ENCODE data around the gene MBP.

MBP gene

GRCh38 chr18:77151033-77151771, 18.6 kb upstream of the MBP start:
- Histone ChIP-seq H3K27ac (ENCODE audit: low read depth, low read length, severe bottlenecking) (no peak overlapping the region), H3K36me3 (ENCODE audit: control insufficient read depth, insufficient read depth, low read length) (no peaks in the 10 kb centered on the region), H3K4me1 (ENCODE audit: control insufficient read depth, insufficient read depth, low read length, poor library complexity, severe bottlenecking) (no peaks in the 10 kb centered on the region), H3K9me3 (ENCODE audit: control insufficient read depth, low read length) (peaks cover 4% of the 10 kb centered on the region), H3K4me3 (ENCODE audit: extremely low read depth, insufficient read depth, low read length, poor library complexity, severe bottlenecking) (no peak overlapping the region)
- WGBS, 2 experiments (ENCODE audit: insufficient coverage in 2 of 2), result 96 to 100% methylated on average over 3 to 4 of the region's 8 CpGs

DNA sequence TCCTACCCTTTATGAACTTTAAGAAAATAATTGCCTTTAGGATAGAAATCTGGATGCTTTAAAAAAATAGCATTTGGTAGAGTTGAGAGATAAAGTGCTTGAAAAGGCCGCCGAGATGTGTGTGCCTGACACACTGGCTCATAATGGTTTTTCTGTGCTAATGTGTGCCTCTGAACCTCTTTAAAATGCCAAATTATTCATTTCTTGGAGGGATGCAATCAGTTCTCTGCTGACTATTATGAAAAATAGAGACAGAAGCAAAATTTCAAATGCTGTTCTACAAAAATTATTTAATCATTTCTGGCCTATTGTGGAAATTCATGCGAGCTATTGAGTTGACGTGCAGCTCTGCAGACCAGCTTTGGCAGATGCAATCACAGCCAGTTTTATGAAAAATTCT, 18.0 kb upstream of the MBP start:
- WGBS, 2 experiments (ENCODE audit: insufficient coverage in 2 of 2), result 92 to 93% methylated on average over 2 to 3 of the region's 4 CpGs
- H3K36me3 ChIP-seq (ENCODE audit: control insufficient read depth, insufficient read depth, low read length), result no peaks in the 10 kb centered on the region
- peaks cover 4% of the 10 kb centered on the region for H3K9me3 ChIP-seq (ENCODE audit: control insufficient read depth, low read length)
- no peak overlapping the region for H3K27ac ChIP-seq (ENCODE audit: low read depth, low read length, severe bottlenecking)
- H3K4me3 ChIP-seq (ENCODE audit: extremely low read depth, insufficient read depth, low read length, poor library complexity, severe bottlenecking), result no peak overlapping the region
- no peaks in the 10 kb centered on the region for H3K4me1 ChIP-seq (ENCODE audit: control insufficient read depth, insufficient read depth, low read length, poor library complexity, severe bottlenecking)

DNA sequence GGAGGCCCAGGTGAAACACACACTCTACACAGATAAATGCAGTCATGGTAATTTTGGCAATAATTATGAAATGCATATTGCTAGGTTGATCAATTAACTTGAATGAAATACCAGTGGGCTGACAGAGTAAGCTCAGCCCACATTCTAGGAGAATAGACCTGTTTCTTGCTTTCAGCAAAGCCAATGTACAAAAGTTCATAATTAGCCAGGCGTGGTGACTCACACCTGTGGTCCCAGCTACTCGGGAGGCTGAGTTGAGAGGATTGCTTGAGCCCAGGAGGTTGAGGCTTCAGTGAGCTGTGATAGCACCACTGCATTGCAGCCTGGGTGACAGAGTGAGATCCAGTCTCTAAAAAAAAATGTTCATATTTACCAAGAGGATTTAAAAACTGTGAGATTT, 15.7 kb upstream of the MBP start:
- H3K9me3 ChIP-seq (ENCODE audit: control insufficient read depth, low read length), result peaks cover 10% of the 10 kb centered on the region
- no peak overlapping the region for H3K27ac ChIP-seq (ENCODE audit: low read depth, low read length, severe bottlenecking)
- 45 to 63% methylated on average over 2 of the region's 2 CpGs for WGBS, 2 experiments (ENCODE audit: insufficient coverage in 2 of 2)
- H3K4me3 ChIP-seq (ENCODE audit: extremely low read depth, insufficient read depth, low read length, poor library complexity, severe bottlenecking), result no peak overlapping the region
- no peaks in the 10 kb centered on the region for H3K36me3 ChIP-seq (ENCODE audit: control insufficient read depth, insufficient read depth, low read length)
- H3K4me1 ChIP-seq (ENCODE audit: control insufficient read depth, insufficient read depth, low read length, poor library complexity, severe bottlenecking), result no peaks in the 10 kb centered on the region

DNA sequence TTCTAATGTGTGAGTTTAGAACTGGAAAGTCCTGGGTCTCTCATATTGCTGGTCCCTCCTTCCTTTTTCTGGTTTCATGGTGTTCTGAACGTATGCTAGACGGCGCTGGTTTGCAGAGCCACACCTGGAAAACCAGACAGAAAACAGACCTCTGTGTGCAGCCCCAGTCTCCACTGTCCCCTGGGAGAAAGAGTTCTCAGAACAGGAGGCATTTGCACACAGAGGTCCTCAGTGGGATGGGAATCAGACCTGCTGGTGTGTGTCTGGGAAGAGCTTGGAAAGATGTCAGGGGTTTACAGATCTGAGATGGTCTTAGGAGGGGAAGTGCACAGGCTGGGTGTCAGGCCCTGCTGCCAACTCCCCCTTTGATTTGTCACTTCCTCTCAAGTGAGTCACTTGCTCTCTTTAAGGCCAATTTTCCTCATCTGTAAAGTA, 14.9 kb upstream of the MBP start:
- WGBS, 2 experiments (ENCODE audit: insufficient coverage in 2 of 2), result 74 to 90% methylated on average over 3 of the region's 3 CpGs
- no peak overlapping the region for H3K27ac ChIP-seq (ENCODE audit: low read depth, low read length, severe bottlenecking)
- no peaks in the 10 kb centered on the region for H3K4me1 ChIP-seq (ENCODE audit: control insufficient read depth, insufficient read depth, low read length, poor library complexity, severe bottlenecking)

GRCh38 chr18:77146249-77147080, 13.9 kb upstream of the MBP start:
- 74 to 79% methylated on average over 12 to 13 of the region's 16 CpGs for WGBS, 2 experiments (ENCODE audit: insufficient coverage in 2 of 2)
- Histone ChIP-seq H3K27ac (ENCODE audit: low read depth, low read length, severe bottlenecking) (no peak overlapping the region), H3K36me3 (ENCODE audit: control insufficient read depth, insufficient read depth, low read length) (no peaks in the 10 kb centered on the region), H3K4me3 (ENCODE audit: extremely low read depth, insufficient read depth, low read length, poor library complexity, severe bottlenecking) (no peak overlapping the region), H3K9me3 (ENCODE audit: control insufficient read depth, low read length) (peaks cover 22% of the 10 kb centered on the region), H3K4me1 (ENCODE audit: control insufficient read depth, insufficient read depth, low read length, poor library complexity, severe bottlenecking) (no peaks in the 10 kb centered on the region)

More for the DNA sequence above, 14.9 kb upstream of the MBP start:
- Histone ChIP-seq H3K9me3 (ENCODE audit: control insufficient read depth, low read length) (peaks cover 16% of the 10 kb centered on the region), H3K36me3 (ENCODE audit: control insufficient read depth, insufficient read depth, low read length) (no peaks in the 10 kb centered on the region), H3K4me3 (ENCODE audit: extremely low read depth, insufficient read depth, low read length, poor library complexity, severe bottlenecking) (no peak overlapping the region)

- Histone ChIP-seq H3K4me3 (ENCODE audit: extremely low read depth, insufficient read depth, low read length, poor library complexity, severe bottlenecking) (no peak overlapping the region), H3K4me1 (ENCODE audit: control insufficient read depth, insufficient read depth, low read length, poor library complexity, severe bottlenecking) (no peaks in the 10 kb centered on the region), H3K36me3 (ENCODE audit: control insufficient read depth, insufficient read depth, low read length) (no peaks in the 10 kb centered on the region), H3K9me3 (ENCODE audit: control insufficient read depth, low read length) (peaks cover 22% of the 10 kb centered on the region), H3K27ac (ENCODE audit: low read depth, low read length, severe bottlenecking) (no peak overlapping the region)
- 75 to 88% methylated on average over 9 to 11 of the region's 11 CpGs for WGBS, 2 experiments (ENCODE audit: insufficient coverage in 2 of 2)
Observed at GRCh38 chr18:77145364-77145901, 12.8 kb upstream of the MBP start.

GRCh38 chr18:77144451-77145118, 12.0 kb upstream of the MBP start:
- Histone ChIP-seq H3K9me3 (ENCODE audit: control insufficient read depth, low read length) (peaks cover 22% of the 10 kb centered on the region), H3K36me3 (ENCODE audit: control insufficient read depth, insufficient read depth, low read length) (no peaks in the 10 kb centered on the region), H3K4me1 (ENCODE audit: control insufficient read depth, insufficient read depth, low read length, poor library complexity, severe bottlenecking) (no peaks in the 10 kb centered on the region), H3K4me3 (ENCODE audit: extremely low read depth, insufficient read depth, low read length, poor library complexity, severe bottlenecking) (no peak overlapping the region), H3K27ac (ENCODE audit: low read depth, low read length, severe bottlenecking) (no peak overlapping the region)
- WGBS, 2 experiments (ENCODE audit: insufficient coverage in 2 of 2), result 78 to 81% methylated on average over 4 to 6 of the region's 6 CpGs

DNA sequence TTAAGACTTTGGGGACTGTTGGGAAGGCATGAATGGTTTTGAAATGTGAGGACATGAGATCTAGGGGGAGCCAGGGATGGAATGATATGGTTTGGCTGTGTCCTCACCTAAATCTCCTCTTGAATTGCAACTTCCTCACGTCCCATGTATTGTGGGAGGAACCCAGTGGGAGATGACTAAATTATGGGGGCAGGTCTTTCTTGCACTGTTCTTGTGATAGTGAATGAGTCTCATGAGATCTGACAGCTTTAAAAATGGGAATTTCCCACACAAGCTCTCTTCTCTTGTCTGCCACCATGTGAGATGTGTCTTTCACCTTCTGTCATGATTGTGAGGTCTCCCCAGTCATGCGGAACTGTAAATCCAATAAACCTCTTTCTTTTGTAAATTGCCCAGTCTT, 11.5 kb upstream of the MBP start:
- no peak overlapping the region for H3K27ac ChIP-seq (ENCODE audit: low read depth, low read length, severe bottlenecking)
- H3K4me3 ChIP-seq (ENCODE audit: extremely low read depth, insufficient read depth, low read length, poor library complexity, severe bottlenecking), result no peak overlapping the region
- no peaks in the 10 kb centered on the region for H3K36me3 ChIP-seq (ENCODE audit: control insufficient read depth, insufficient read depth, low read length)
- WGBS, 2 experiments (ENCODE audit: insufficient coverage in 2 of 2), result 83 to 95% methylated on average over 2 of the region's 2 CpGs
- H3K9me3 ChIP-seq (ENCODE audit: control insufficient read depth, low read length), result peaks cover 22% of the 10 kb centered on the region
- H3K4me1 ChIP-seq (ENCODE audit: control insufficient read depth, insufficient read depth, low read length, poor library complexity, severe bottlenecking), result no peaks in the 10 kb centered on the region

DNA sequence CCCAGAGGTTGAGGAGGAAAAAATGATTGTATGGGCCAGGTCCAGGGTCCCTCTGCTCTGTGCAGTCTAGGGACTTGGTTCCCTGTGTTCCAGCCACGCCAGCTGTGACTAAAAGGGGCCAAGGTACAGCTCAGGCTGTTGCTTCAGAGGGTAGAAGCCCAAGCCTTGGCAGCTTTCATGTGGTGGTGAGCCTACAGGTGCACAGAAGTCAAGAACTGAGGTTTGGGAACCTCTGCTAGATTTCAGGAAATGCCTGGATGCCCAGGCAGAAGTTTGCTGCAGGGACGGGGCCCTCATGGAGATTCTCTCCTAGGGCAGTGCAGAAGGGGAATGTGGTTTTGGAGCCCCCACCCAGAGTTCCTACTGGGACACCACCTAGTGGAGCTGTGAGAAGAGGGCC, 10.6 kb upstream of the MBP start:
- no peak overlapping the region for H3K4me3 ChIP-seq (ENCODE audit: extremely low read depth, insufficient read depth, low read length, poor library complexity, severe bottlenecking)
- no peak overlapping the region for H3K27ac ChIP-seq (ENCODE audit: low read depth, low read length, severe bottlenecking)
- no peaks in the 10 kb centered on the region for H3K4me1 ChIP-seq (ENCODE audit: control insufficient read depth, insufficient read depth, low read length, poor library complexity, severe bottlenecking)
- 81 to 83% methylated on average over 2 of the region's 2 CpGs for WGBS, 2 experiments (ENCODE audit: insufficient coverage in 2 of 2)
- no peaks in the 10 kb centered on the region for H3K36me3 ChIP-seq (ENCODE audit: control insufficient read depth, insufficient read depth, low read length)
- peaks cover 22% of the 10 kb centered on the region for H3K9me3 ChIP-seq (ENCODE audit: control insufficient read depth, low read length)

DNA sequence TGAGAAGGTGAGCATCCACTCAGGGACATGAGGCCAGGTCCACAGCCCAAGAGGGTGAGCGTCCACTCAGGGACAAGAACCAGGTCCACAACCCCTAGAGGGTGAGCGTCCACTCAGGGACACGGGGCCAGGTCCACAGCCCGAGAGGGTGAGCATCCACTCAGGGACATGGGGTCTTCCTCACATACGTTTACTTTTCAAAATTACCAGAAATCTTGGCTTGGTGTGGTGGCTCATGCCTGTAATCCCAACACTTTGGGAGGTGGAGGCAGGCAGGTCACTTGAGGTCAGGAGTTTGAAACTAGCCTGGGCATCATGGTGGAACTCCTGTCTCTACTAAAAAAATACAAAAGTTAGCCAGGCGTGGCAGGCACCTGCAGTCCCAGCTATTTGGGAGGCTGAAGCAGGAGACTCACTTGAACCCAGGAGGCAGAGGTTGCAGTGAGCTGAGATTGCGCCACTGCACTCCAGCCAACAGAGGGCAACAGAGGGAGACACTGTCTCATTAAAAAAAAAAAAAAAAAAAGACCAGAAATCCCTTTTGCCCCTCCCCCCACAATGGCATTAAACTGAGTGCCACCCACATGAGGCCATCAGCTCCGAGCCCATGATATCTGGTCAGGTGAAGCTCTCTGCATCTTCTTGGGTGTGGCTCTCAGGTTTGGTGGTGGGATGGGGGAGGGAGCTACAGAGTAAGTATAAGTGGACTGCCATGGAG, 9.0 kb upstream of the MBP start:
- 86 to 91% methylated on average over 2 to 3 of the region's 8 CpGs for WGBS, 2 experiments (ENCODE audit: insufficient coverage in 2 of 2)

More for the DNA sequence above, 9.0 kb upstream of the MBP start:
- peaks cover 22% of the 10 kb centered on the region for H3K9me3 ChIP-seq (ENCODE audit: control insufficient read depth, low read length)
- no peaks in the 10 kb centered on the region for H3K4me1 ChIP-seq (ENCODE audit: control insufficient read depth, insufficient read depth, low read length, poor library complexity, severe bottlenecking)
- no peaks in the 10 kb centered on the region for H3K36me3 ChIP-seq (ENCODE audit: control insufficient read depth, insufficient read depth, low read length)
- no peak overlapping the region for H3K4me3 ChIP-seq (ENCODE audit: extremely low read depth, insufficient read depth, low read length, poor library complexity, severe bottlenecking)
- H3K27ac ChIP-seq (ENCODE audit: low read depth, low read length, severe bottlenecking), result no peak overlapping the region

Measured in mesodermal cell (in vitro differentiated cells).